ENCODE data around the gene RAB27A.

RAB27A gene

DNA sequence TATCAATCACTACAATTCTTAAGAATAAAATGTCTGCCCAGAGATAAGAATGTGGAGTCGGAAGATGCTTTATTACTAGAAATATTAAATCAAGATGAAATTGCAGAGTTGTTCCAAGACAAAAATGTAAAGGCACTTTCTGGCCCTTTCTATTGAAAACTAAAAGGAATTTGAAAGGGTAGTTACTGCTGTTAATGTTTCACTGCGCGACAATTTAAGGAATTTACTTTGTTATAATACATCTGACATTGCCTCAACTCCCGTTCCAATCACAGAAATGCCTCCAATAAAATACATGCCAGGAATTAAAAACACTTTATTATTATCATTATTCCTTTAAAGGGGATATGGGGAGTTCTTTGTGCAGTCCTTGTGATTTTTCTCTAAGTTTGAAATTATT, 119.3 kb downstream of the RAB27A start:
- Histone ChIP-seq H3K36me3 (ENCODE audit: insufficient read depth) (no peaks in the 10 kb centered on the region), H2AFZ (ENCODE audit: low read depth) (no peak overlapping the region)

DNA sequence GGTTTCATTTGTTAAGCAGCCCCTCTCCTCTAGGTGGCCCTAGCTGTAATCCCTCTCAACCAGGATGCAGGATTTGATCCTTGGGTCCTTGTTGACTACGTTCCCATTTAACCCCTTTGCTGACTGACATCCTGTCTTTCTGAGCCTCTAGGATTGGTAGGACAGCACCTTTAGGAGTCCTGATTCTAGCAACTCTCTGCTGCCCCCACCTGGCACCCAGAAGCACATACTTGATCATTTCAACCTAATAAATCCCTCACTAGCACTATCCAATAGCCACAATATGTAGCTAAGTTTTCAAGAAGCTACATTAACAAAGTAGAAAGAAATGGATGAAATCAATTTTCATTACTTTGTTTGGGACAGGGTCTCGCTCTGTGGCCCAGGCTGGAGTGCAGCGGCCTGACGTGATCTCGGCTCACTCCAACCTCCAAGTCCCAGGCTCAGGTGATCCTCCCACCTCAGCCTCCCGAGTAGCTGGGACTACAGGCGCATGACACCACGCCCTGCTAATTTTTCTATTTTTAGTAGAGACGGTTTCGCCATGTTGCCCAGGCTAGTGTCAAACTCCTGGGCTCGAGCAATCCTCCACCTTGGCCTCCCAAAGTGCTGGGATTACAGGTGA, 121.2 kb downstream of the RAB27A start:
- Histone ChIP-seq H3K79me2 (ENCODE audit: insufficient read depth, low read depth) (no peaks in the 10 kb centered on the region), H2AFZ (ENCODE audit: low read depth) (no peak overlapping the region), H4K20me1 (ENCODE audit: insufficient read depth) (no peaks in the 10 kb centered on the region), H3K36me3 (ENCODE audit: insufficient read depth) (no peaks in the 10 kb centered on the region), H3K4me3 (IDR thresholded peaks at IDR 0.05; ENCODE audit: insufficient read depth, low read depth, low read length) (no peak overlapping the region), H3K9ac (no peak overlapping the region), H3K27ac (no peak overlapping the region), H3K4me2 (no peak overlapping the region), H3K27me3 (ENCODE audit: insufficient read depth, low read depth) (no peaks in the 10 kb centered on the region), H3K4me1 (ENCODE audit: low read depth, poor library complexity, severe bottlenecking) (no peaks in the 10 kb centered on the region)
- TF ChIP-seq CTCF (conservative IDR thresholded peaks at IDR 0.05; ENCODE audit: low read depth, low read length), result peak; percentile 92

More for the DNA sequence above, 119.3 kb downstream of the RAB27A start:
- H3K79me2 ChIP-seq (ENCODE audit: insufficient read depth, low read depth), result no peaks in the 10 kb centered on the region
- H3K27me3 ChIP-seq (ENCODE audit: insufficient read depth, low read depth), result no peaks in the 10 kb centered on the region
- no peak overlapping the region for H3K4me3 ChIP-seq (IDR thresholded peaks at IDR 0.05; ENCODE audit: insufficient read depth, low read depth, low read length)
- H3K4me2 ChIP-seq, result no peak overlapping the region
- H4K20me1 ChIP-seq (ENCODE audit: insufficient read depth), result no peaks in the 10 kb centered on the region
- H3K27ac ChIP-seq, result no peak overlapping the region
- H3K4me1 ChIP-seq (ENCODE audit: low read depth, poor library complexity, severe bottlenecking), result no peaks in the 10 kb centered on the region
- H3K9ac ChIP-seq, result no peak overlapping the region
- TF ChIP-seq CTCF (conservative IDR thresholded peaks at IDR 0.05; ENCODE audit: low read depth, low read length), result no peak

DNA sequence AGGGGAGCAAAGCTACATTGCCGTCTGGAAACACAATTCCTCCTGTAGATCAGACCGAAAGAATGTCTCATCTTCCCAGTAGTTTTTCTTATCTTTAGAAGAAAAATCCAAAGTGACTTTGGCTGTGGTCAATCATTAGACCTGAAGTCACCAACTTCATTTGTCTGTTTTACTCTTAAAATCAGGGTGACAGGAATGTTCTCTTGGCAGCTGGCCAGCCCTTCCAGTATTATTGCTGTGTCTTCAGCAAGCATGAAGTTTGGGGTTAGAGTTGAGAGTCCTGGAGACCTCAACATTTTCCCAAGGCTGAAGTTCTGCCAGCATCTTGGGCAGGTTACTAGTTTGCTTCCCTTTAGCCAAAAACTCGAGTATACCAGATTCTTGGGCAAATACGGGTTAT, 125.3 kb downstream of the RAB27A start:
- H3K4me3 ChIP-seq (IDR thresholded peaks at IDR 0.05; ENCODE audit: insufficient read depth, low read depth, low read length), result no peak overlapping the region
- H3K27ac ChIP-seq, result no peak overlapping the region
- no peaks in the 10 kb centered on the region for H3K27me3 ChIP-seq (ENCODE audit: insufficient read depth, low read depth)
- no peaks in the 10 kb centered on the region for H3K79me2 ChIP-seq (ENCODE audit: insufficient read depth, low read depth)
- H3K4me1 ChIP-seq (ENCODE audit: low read depth, poor library complexity, severe bottlenecking), result no peaks in the 10 kb centered on the region
- no peak overlapping the region for H2AFZ ChIP-seq (ENCODE audit: low read depth)
- TF ChIP-seq CTCF (conservative IDR thresholded peaks at IDR 0.05; ENCODE audit: low read depth, low read length), result no peak
- no peak overlapping the region for H3K9ac ChIP-seq
- H4K20me1 ChIP-seq (ENCODE audit: insufficient read depth), result no peaks in the 10 kb centered on the region
- no peak overlapping the region for H3K4me2 ChIP-seq
- no peaks in the 10 kb centered on the region for H3K36me3 ChIP-seq (ENCODE audit: insufficient read depth)

All from KMS-11 (cell line).